Heart left ventricle (tissue), 16 donors: ENCODE data around the gene BNC2. TPM values are rescaled to one million over a fixed set of nuclear protein-coding genes. Genes with fewer than 3 reads are reported as not detected.

ENCODE experiments used
- ATAC-seq, 4 donors: fragments of 200-7000 bp; cut with Tn5 transposase; one replicate each; pipeline ENCODE4 v1.9.1; 2020 to 2022; ENCODE audit warnings: moderate library complexity in 4 of 4, mild to moderate bottlenecking in 3 of 4, moderate number of reproducible peaks in 1 of 4
- DNase-seq, 5 donors: peaks; one replicate each; pipeline ENCODE4 v3.0.0-alpha.2; 2020
- H3K27ac ChIP-seq, 12 donors: fragments of 200-600 bp; sonication (generic) in 4 of 12; one replicate each; pipeline versions ENCODE4 v1.5.0 to v1.8.0; 2016 to 2022; ENCODE audit warnings: mild to moderate bottlenecking in 2 of 12
- H3K27me3 ChIP-seq, 9 donors: fragments of 200-600 bp; sonication (generic) in 2 of 9; one replicate each; pipeline versions ENCODE4 v1.5.1 to v1.8.0; 2016 to 2022; ENCODE audit warnings: mild to moderate bottlenecking in 3 of 9
- H3K36me3 ChIP-seq, 9 donors: fragments of 200-600 bp; sonication (generic) in 2 of 9; one replicate each; pipeline versions ENCODE4 v1.5.0 to v1.8.0; 2018 to 2022; ENCODE audit warnings: mild to moderate bottlenecking in 2 of 9
- H3K4me1 ChIP-seq, 12 donors: fragments of 200-600 bp; sonication (generic) in 4 of 12; one replicate each; pipeline versions ENCODE4 v1.5.0 to v1.8.0; 2016 to 2022; ENCODE audit warnings: mild to moderate bottlenecking in 3 of 12
- H3K4me3 ChIP-seq, 12 donors: fragments of 200-600 bp; sonication (generic) in 4 of 12; one replicate each; pipeline versions ENCODE4 v1.5.0 to v1.8.0; 2017 to 2022; ENCODE audit warnings: mild to moderate bottlenecking in 9 of 12, moderate library complexity in 4 of 12
- H3K9me3 ChIP-seq, 12 donors: fragments of 200-600 bp; sonication (generic) in 4 of 12; one replicate each; pipeline versions ENCODE4 v1.5.0 to v1.8.0; 2016 to 2022; ENCODE audit warnings: mild to moderate bottlenecking in 1 of 12
- POLR2A ChIP-seq, 2 donors: fragments of 450-650 bp; IDR thresholded peaks; one replicate each; pipeline ENCODE4 v1.6.1; 2017; ENCODE audit warnings: antibody characterized with exemption in 2 of 2, mild to moderate bottlenecking in 2 of 2, moderate library complexity in 2 of 2
- WGBS, 4 donors: extraction: QIAGEN DNeasy Blood & Tissue Kit in 2 of 4; methylation state at CpG; one replicate each; pipeline versions ENCODE4 v1.1.5 to v1.1.7; 2013 to 2018; 5-methylcytosine and 5-hydroxymethylcytosine counted together
- intact Hi-C, 10 donors: fragments of 100-400 bp; cut with DNase I; formaldehyde crosslinking; loops; one replicate each; pipeline versions ENCODE4 v1.11.1 to v1.14.2; 2022
- polyA plus RNA-seq, 2 donors: library from polyadenylated mRNA; stranded (reverse); fragments of 200-250 nt; gene quantifications; one replicate each; pipeline ENCODE4 v1.2.3, GENCODE V29; 2013
- total RNA-seq, 9 donors: library from RNA; depleted of rRNA in 2 of 9; stranded (reverse); fragments of >200 nt in 2 of 9; fragmentation: NEBNext Ultra II Directional in 3 of 9; extraction: Animal tissue kit (Norgen Biotek cat#: 25700) in 3 of 9; gene quantifications; one replicate each; pipeline versions ENCODE4 v1.1.0 to v1.2.4, GENCODE V29; 2016 to 2023
- TF ChIP-seq, protein P1 (sequence below), 12 donors: fragments of 200-600 bp; sonication (generic) in 4 of 12; IDR thresholded peaks; one replicate each; pipeline versions ENCODE4 v1.5.0 to v1.8.0; 2018 to 2022; ENCODE audit warnings: antibody characterized with exemption in 12 of 12, mild to moderate bottlenecking in 5 of 12
- donor health status: ischemic (EF 13 %, LVEDD 7.1; RV severe dilation, severe dysfunction).
- donor health status: healthy with polysubstance abuse.
- donor health status: DM: no; HTN: yes; CAD: no.
- donor health status: DM: no; HTN: no; CAD: no.
- donor health status: ischemic (EF 25% LVEDD 6.9; RV normal size, moderate dysfunction).
- donor health status: ischemic (EF 25% LVEDD 5.7; RV mildly dilated, moderate dysfunction).
- donor health status: healthy.
- donor health status: DM: yes; HTN: yes; CAD: no.
- donor health status: ischemic (EF 35%, LVEDD 5.7; RV mildly dilated, moderate dysfunction).
- donor health status: nonischemic (EF 11% LVEDD 7.7; RV severe dilation, severe dysfunction).
- donor health status: DM: yes; HTN: yes; CAD: no.
- donor health status: PGD.
- donor health status: ischemic (EF 29% LVEDD 5.4; RV normal size, mild dysfunction).
- donor health status: nonischemic (EF 23%, LVEDD 6.1; RV moderate dilation, normal function).

Gene BNC2
- total and polyA plus RNA-seq, 11 donors = 0.38 to 27.1 (median 3.8) TPM

DNA sequence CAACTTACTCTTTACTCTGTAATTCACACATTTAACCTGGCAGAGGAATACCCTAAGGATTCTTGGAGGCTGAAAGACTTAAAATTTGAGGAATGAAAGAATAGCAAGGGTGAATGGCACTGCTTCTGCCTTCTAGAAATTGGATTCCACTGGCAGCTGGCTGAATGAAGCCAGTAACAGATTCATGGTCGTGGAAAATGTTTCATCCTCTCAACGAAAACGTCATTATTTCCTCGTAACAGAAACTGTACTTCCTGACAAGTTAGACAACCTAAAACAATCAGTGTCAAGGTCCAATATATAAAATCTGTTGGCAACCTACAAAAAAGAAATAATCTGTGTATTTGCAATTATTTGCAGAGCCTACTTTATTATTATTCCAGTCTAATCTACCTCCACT lies 39.7 kb downstream of the BNC2 start:
- 39 to 61% (median 58%) methylated on average over 4 of the region's 4 CpGs for WGBS, 4 donors
- DNase-seq (no peak), ATAC-seq (no peak)
- peak overlapping the region in 6 of 12 donors; percentile 0 to 82 (median 25) for H3K27ac ChIP-seq
- intact Hi-C loops = no loop called here
- no peaks in the 10 kb centered on the region for H3K9me3 ChIP-seq
- H3K36me3 ChIP-seq = no peaks in the 10 kb centered on the region
- TF ChIP-seq, protein P1, sequence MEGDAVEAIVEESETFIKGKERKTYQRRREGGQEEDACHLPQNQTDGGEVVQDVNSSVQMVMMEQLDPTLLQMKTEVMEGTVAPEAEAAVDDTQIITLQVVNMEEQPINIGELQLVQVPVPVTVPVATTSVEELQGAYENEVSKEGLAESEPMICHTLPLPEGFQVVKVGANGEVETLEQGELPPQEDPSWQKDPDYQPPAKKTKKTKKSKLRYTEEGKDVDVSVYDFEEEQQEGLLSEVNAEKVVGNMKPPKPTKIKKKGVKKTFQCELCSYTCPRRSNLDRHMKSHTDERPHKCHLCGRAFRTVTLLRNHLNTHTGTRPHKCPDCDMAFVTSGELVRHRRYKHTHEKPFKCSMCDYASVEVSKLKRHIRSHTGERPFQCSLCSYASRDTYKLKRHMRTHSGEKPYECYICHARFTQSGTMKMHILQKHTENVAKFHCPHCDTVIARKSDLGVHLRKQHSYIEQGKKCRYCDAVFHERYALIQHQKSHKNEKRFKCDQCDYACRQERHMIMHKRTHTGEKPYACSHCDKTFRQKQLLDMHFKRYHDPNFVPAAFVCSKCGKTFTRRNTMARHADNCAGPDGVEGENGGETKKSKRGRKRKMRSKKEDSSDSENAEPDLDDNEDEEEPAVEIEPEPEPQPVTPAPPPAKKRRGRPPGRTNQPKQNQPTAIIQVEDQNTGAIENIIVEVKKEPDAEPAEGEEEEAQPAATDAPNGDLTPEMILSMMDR (IDR thresholded peaks at IDR 0.05) = no peak
- TF ChIP-seq POLR2A (IDR thresholded peaks at IDR 0.05) = no peak
- H3K4me3 ChIP-seq = peak overlapping the region in 1 of 12 donors; percentile 13
- H3K4me1 ChIP-seq = peaks cover 0 to 21% (median 6%) of the 10 kb centered on the region in 12 donors
- peaks cover 0 to 17% (median 0%) of the 10 kb centered on the region in 9 donors for H3K27me3 ChIP-seq

DNA sequence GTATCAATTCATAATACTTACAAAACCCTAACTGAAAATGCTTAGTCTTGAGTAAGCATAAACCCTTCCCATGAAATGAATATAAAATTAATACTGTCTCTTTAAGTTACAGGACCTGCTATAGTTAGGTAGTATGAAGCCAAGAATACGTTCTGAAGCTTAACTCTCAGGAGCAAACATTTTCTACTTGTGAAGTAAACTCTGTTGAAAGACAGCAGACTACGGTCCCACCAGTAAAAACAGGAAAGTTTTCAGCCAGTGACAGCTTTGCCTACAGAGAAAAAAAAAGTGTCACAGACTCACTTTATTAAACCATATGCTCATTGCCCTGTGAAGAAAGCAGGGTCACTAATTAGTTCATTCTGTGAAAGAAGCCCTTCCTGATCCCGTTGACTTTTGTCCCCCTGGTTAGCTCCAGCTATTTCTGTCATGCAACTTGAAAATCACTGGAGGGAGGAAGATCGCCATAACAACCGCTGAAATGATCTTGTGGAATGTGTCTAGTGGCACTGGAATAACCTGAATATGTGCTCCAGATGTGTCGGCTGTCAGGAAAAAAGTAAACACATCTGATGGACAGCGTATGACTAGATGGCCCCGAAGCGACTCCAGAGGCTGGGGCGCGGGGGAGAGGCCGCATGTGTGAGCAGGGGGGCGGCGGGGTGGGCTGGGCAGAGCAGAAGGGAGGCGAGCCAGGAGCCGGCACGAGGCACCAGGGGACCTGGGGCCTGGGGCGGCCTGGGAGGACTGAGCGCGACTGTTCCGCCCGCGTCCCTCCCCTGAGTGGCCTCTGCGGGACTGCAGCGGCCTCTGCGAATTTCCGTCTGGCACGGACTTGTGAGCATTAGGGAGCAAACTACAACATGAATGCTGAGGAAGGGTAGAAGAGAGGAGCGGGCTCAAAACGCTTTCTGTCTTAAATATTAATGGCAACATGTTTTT lies 41.9 kb downstream of the BNC2 start:
- DNase-seq (peak; percentile 28 to 60 (median 43)), ATAC-seq (peak in 3 of 4 donors; percentile 54 to 72 (median 72))
- 6 to 15% (median 9%) methylated on average over 14 to 30 of the region's 30 CpGs for WGBS, 4 donors
- intact Hi-C loops = no loop called here
- TF ChIP-seq, protein P1 (IDR thresholded peaks at IDR 0.05) = no peak
- TF ChIP-seq POLR2A (IDR thresholded peaks at IDR 0.05) = no peak
- Histone ChIP-seq H3K36me3 (no peaks in the 10 kb centered on the region), H3K9me3 (no peaks in the 10 kb centered on the region), H3K27ac (peak overlapping the region in 10 of 12 donors; percentile 16 to 82 (median 60)), H3K4me1 (peaks cover 0 to 33% (median 6%) of the 10 kb centered on the region in 12 donors), H3K27me3 (peaks cover 0 to 17% (median 0%) of the 10 kb centered on the region in 9 donors), H3K4me3 (peak overlapping the region in 9 of 12 donors; percentile 28 to 50 (median 42))

DNA sequence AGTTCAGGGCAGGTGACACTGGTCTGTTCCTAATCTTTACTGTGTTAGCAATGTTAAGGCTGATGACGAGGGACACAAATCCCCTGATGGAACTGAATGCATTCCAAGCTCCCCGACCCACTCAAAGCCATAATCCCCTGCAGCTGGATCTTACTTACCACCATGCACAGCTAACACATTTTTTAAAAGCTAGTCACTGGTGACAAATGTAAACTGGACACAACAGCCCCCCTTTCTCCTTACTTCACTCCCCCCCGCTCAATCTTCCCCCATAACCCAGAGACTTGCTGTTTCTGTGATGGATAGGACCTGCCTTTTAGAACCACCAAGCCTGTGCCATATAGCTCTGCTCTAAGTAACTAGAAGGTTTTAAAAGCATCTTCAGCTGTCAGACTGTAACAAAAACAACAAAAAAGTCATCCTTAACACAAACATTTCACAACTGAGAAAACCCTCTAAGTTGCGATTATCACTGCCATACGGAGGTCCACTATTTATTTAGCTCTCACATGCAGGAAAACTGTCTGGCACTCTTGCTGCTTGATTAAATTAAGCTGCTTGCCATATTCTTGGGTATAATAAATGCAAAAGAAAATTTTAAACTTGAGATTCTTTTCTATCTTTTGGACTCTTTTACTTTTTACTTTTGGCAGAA lies 44.4 kb downstream of the BNC2 start:
- H3K36me3 ChIP-seq = no peaks in the 10 kb centered on the region
- peaks cover 0 to 28% (median 6%) of the 10 kb centered on the region in 12 donors for H3K4me1 ChIP-seq
- H3K27ac ChIP-seq = peak overlapping the region in 1 of 12 donors; percentile 41
- DNase-seq = no peak
- TF ChIP-seq POLR2A (IDR thresholded peaks at IDR 0.05) = no peak
- TF ChIP-seq, protein P1 (IDR thresholded peaks at IDR 0.05) = no peak
- no peak overlapping the region for H3K4me3 ChIP-seq
- WGBS, 4 donors = 49 to 59% (median 52%) methylated on average over 5 of the region's 5 CpGs
- peaks cover 0 to 17% (median 0%) of the 10 kb centered on the region in 9 donors for H3K27me3 ChIP-seq
- intact Hi-C loops = no loop called here
- peak in 1 of 4 donors; percentile 30 for ATAC-seq
- H3K9me3 ChIP-seq = no peaks in the 10 kb centered on the region

DNA sequence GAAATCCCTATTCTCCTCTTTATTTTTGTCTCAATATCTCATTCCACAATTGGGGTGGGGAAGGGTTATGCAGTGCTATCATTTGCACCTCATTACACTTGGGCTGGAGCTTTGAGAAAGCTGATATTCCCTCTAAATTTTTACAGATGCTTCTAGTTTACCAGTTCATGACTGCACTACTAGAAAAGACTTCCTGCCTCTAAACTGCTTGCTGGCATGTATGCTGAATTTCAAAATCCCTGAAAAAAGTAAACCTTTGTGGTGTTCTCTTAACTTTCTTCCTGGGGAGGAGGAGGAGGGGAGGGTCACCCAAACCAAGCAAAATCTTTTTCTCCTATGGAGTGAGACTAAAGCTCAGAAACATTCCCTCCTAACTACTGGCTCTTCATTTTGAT lies 45.1 kb downstream of the BNC2 start:
- intact Hi-C loops = no loop called here
- TF ChIP-seq POLR2A (IDR thresholded peaks at IDR 0.05) = no peak
- TF ChIP-seq, protein P1 (IDR thresholded peaks at IDR 0.05) = no peak
- Histone ChIP-seq H3K9me3 (no peaks in the 10 kb centered on the region), H3K36me3 (no peaks in the 10 kb centered on the region), H3K4me1 (peaks cover 0 to 28% (median 6%) of the 10 kb centered on the region in 12 donors), H3K27me3 (peaks cover 0 to 17% (median 0%) of the 10 kb centered on the region in 9 donors), H3K4me3 (no peak overlapping the region), H3K27ac (peak overlapping the region in 1 of 12 donors; percentile 8)
- DNase-seq (no peak), ATAC-seq (no peak)
